8988T (cell line): ENCODE results near the gene COPG2.

Experiments used
- DNase-seq: peaks from one replicate; pipeline ENCODE4 v3.0.0; 2011

The COPG2 gene

GRCh38 chr7:130463553-130464434 lies 204.8 kb downstream of the COPG2 start:
- no peak for DNase-seq

GRCh38 chr7:130461272-130461671 lies 207.3 kb downstream of the COPG2 start:
- no peak for DNase-seq

GRCh38 chr7:130458257-130458656 lies 210.3 kb downstream of the COPG2 start:
- no peak for DNase-seq
